Immature natural killer cell (primary cell): Measurements from ENCODE around the gene ST3GAL6. TPM values are rescaled to one million over a fixed set of nuclear protein-coding genes. Genes with fewer than 3 reads are reported as not detected.

ENCODE experiments used
- DNase-seq, 3 donors: peaks; one replicate each; pipeline ENCODE4 v3.0.0; 2022; ENCODE audit warnings: mixed read lengths in 1 of 3
- H3K27ac Mint-ChIP-seq, 6 donors: one replicate each; pipeline ENCODE4 v1.8.0; 2020; ENCODE audit warnings: mixed read lengths in 6 of 6, mild to moderate bottlenecking in 5 of 6, inconsistent platforms in 4 of 6, moderate library complexity in 3 of 6
- H3K27me3 Mint-ChIP-seq, 3 donors: one replicate each; pipeline ENCODE4 v1.8.0; 2020 to 2021; ENCODE audit warnings: low read depth in 3 of 3, mild to moderate bottlenecking in 3 of 3, mixed read lengths in 3 of 3, moderate library complexity in 3 of 3, inconsistent platforms in 1 of 3
- H3K36me3 Mint-ChIP-seq, 3 donors: one replicate each; pipeline ENCODE4 v1.8.0; 2020; ENCODE audit warnings: mixed read lengths in 3 of 3, inconsistent platforms in 2 of 3, mild to moderate bottlenecking in 2 of 3
- H3K4me1 Mint-ChIP-seq, 2 donors: one replicate each; pipeline ENCODE4 v1.8.0; 2020; ENCODE audit warnings: inconsistent platforms in 2 of 2, mild to moderate bottlenecking in 2 of 2, mixed read lengths in 2 of 2, moderate library complexity in 1 of 2
- H3K4me3 Mint-ChIP-seq, 5 donors: one replicate each; pipeline ENCODE4 v1.8.0; 2020; ENCODE audit warnings: mild to moderate bottlenecking in 5 of 5, mixed read lengths in 5 of 5, inconsistent platforms in 3 of 5, moderate library complexity in 3 of 5
- H3K9me3 Mint-ChIP-seq, 6 donors: one replicate each; pipeline ENCODE4 v1.8.0; 2020; ENCODE audit warnings: mild to moderate bottlenecking in 6 of 6, mixed read lengths in 6 of 6, inconsistent platforms in 4 of 6, moderate library complexity in 3 of 6
- polyA plus RNA-seq, 3 donors: library from polyadenylated mRNA; unstranded; fragments of 300-500 nt; fragmentation: Illumina TruSeq; gene quantifications; one replicate each; pipeline ENCODE4 v1.2.3, GENCODE V29; 2021

Gene ST3GAL6
- polyA plus RNA-seq, 3 donors from 2014 or later = 0.57 TPM; not detected in 2

DNA sequence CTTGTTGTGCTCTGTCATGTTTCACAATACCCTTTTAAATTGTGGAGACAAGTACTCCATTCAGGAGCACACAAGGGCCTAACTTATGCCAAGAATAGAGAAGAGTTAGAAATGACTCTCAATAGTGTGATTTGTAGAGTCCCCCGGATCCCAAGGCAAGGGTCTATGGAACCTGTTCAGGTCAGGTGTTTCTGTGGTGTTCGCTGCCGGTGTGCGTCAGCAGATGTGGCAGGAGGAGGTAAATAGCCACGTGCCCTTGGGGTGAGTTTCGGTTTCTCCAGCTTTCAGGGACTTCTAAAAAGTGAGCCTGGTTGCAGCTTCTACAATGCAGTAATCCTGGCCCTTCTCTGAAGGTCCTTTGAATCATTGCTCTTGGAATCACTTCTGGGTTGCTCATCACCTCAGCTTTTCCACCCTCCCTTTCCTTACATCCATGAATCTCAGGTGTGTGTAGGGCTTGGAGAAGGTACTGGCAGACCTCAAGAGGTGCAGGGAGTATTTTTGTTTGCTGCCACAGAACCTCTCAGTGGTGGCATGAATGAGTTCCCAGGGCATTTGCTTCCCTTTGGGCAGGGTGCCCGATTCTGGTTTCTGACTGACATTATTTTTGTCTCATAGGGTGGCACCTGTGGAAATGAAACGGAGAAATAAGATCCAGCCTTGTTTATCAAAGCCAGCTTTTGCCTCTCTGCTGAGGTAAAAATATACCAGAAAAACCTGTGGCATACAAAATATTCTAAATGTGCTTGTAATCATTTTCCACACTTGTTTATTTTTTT lies 7.3 kb downstream of the ST3GAL6 start:
- no peak overlapping the region for H3K27ac Mint-ChIP-seq
- H3K27me3 Mint-ChIP-seq = peaks cover 0 to 2% (median 0%) of the 10 kb centered on the region in 3 donors
- peaks cover 0 to 2% (median 0%) of the 10 kb centered on the region in 6 donors for H3K9me3 Mint-ChIP-seq
- H3K4me1 Mint-ChIP-seq = no peaks in the 10 kb centered on the region
- no peaks in the 10 kb centered on the region for H3K36me3 Mint-ChIP-seq
- peak in 1 of 3 donors; percentile 3 for DNase-seq
- H3K4me3 Mint-ChIP-seq = peak overlapping the region in 1 of 5 donors; percentile 16

DNA sequence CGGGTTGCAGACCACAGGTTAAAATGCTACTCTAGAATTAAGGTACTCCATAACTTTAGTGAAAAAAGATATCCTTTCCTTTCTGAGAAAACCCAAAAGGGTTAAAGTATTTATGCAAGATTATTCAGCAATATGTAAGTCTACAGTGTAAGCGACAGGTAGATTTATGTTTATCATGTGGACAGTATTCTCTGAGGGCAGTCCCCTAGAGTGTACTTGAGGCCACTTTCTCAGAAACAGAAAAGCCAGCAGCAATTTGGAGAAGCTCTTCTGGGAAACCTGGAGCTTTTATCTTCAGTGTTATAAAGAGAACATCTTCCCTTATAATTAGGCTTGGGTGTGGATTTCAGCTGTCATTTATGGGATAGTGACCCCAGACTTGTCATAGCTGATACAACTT lies 8.9 kb downstream of the ST3GAL6 start:
- Mint-ChIP-seq H3K4me1 (no peaks in the 10 kb centered on the region), H3K27ac (no peak overlapping the region), H3K9me3 (peaks cover 0 to 3% (median 0%) of the 10 kb centered on the region in 6 donors), H3K36me3 (no peaks in the 10 kb centered on the region), H3K4me3 (no peak overlapping the region), H3K27me3 (peaks cover 0 to 2% (median 0%) of the 10 kb centered on the region in 3 donors)
- DNase-seq = no peak

DNA sequence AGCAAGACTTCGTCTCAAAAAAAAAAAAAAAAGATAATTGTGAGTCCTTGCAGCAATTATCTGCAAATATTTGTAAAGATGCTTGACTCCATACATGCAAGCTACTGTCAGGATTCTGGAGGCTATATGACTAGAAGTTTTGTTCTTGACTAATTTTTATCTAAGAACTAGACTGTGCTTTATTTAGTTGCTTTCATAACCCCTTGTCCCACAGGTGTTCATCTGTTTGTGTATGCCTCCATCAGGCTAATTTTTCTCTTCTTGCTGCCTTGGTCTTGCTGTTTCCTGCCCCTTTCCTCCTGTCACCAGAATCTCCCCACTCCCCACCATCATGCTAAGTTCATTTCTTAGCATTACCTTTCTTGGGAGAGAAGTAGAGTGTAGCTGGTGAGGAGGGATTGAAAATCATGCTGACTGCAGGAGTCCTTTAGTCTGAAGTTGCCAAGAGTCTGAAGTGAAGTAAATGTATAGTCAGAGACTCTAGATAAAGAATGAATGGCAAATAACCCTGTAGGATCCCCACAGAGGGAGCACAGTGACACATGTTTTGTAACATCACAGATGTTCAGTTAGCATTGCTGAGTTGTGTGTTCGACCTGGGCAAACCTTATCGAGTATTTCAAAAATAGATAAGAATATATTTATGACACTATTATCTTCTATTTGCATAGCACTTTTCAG lies 12.5 kb downstream of the ST3GAL6 start:
- Mint-ChIP-seq H3K27me3 (peaks cover 0 to 2% (median 1%) of the 10 kb centered on the region in 3 donors), H3K36me3 (no peaks in the 10 kb centered on the region), H3K4me3 (no peak overlapping the region), H3K9me3 (peaks cover 0 to 9% (median 0%) of the 10 kb centered on the region in 6 donors), H3K4me1 (peaks cover 0 to 4% of the 10 kb centered on the region in 2 donors), H3K27ac (no peak overlapping the region)
- DNase-seq = no peak

DNA sequence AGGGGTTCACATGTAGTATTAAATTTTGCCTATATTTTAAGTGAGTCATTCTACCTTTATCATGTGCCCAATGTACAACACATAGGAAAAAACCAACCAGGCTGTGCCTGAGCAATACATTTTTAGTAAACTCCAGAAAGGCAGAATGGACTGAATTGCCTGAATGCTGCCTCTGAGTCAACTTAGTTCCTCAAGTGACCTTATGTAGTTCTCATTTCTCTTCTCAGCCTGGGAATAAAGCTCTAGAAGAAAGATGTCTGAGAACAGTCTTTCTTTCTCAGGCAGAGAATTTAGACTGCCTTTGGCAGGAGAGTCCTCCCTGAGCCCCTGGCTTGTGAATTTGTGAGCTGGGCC lies 13.0 kb downstream of the ST3GAL6 start:
- no peak overlapping the region for H3K27ac Mint-ChIP-seq
- H3K9me3 Mint-ChIP-seq = peaks cover 0 to 9% (median 0%) of the 10 kb centered on the region in 6 donors
- no peak overlapping the region for H3K4me3 Mint-ChIP-seq
- peaks cover 0 to 4% of the 10 kb centered on the region in 2 donors for H3K4me1 Mint-ChIP-seq
- peaks cover 0 to 2% (median 1%) of the 10 kb centered on the region in 3 donors for H3K27me3 Mint-ChIP-seq
- no peak for DNase-seq
- no peaks in the 10 kb centered on the region for H3K36me3 Mint-ChIP-seq

DNA sequence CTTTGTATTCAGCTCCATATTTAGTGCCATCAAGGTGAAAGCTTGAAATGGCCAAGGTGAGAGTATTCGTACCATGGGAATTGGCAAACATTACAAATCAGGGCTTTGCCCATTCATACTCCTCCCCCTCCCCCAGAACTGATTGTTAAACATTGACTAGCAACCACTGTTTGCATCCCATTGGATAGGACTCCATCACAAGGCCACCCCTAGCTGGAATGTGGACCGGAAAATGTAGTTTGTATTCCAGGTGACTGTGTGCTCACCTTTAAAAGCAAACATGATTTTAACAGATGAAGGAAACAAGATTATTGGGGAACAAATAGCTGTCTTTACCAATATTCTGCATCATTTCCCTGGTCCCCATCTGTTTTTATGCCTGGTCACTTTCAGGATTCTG lies 14.1 kb downstream of the ST3GAL6 start:
- Mint-ChIP-seq H3K4me3 (no peak overlapping the region), H3K27ac (no peak overlapping the region), H3K9me3 (peaks cover 0 to 9% (median 0%) of the 10 kb centered on the region in 6 donors), H3K27me3 (peaks cover 0 to 2% (median 1%) of the 10 kb centered on the region in 3 donors), H3K4me1 (peaks cover 0 to 4% of the 10 kb centered on the region in 2 donors), H3K36me3 (no peaks in the 10 kb centered on the region)
- DNase-seq = no peak

DNA sequence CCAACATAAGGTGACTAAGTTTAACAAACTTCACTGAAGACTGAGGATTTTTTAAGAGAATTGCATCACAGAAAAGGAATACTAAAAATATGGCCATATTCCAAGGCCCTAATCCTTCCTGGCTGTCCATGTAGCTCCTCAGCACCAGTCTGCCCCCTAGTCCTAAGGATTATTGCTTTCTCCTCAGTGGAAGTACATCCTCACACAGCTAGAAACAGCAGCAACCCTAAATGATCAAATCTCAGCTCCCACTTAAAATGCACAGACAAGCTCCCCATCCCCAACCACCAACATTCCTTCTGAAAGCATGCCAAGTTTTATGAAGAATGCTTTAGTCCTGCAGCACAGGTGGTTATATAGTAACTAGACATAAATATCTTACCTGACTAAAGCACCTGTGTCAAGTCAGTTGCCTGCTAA lies 14.7 kb downstream of the ST3GAL6 start:
- Mint-ChIP-seq H3K36me3 (no peaks in the 10 kb centered on the region), H3K4me3 (no peak overlapping the region), H3K27me3 (peaks cover 0 to 2% (median 1%) of the 10 kb centered on the region in 3 donors), H3K4me1 (peaks cover 0 to 4% of the 10 kb centered on the region in 2 donors), H3K9me3 (peaks cover 0 to 9% (median 0%) of the 10 kb centered on the region in 6 donors), H3K27ac (no peak overlapping the region)
- DNase-seq = no peak

DNA sequence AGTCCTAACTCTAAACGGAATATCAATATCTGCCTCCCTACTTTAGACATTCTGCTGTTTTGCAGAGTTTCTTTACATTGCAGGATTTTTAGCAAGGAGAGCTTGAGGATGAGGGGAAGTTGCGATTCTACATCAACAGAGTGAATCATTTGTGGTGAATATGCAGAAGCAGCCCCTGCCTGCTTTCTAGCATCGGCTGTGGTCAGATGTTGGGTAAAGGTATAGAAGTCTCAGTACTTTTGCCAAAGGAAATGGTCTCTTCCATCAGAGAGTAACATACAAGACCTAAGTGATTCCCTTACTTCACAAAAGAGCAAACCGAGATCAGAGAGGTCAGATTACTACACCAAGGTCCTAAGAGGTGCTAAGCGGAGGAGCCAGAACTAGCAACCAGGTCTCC lies 15.2 kb downstream of the ST3GAL6 start:
- Mint-ChIP-seq H3K27me3 (peaks cover 0 to 2% (median 1%) of the 10 kb centered on the region in 3 donors), H3K36me3 (no peaks in the 10 kb centered on the region), H3K4me3 (no peak overlapping the region), H3K4me1 (peaks cover 0 to 4% of the 10 kb centered on the region in 2 donors), H3K27ac (no peak overlapping the region), H3K9me3 (peaks cover 0 to 9% (median 0%) of the 10 kb centered on the region in 6 donors)
- DNase-seq = no peak

DNA sequence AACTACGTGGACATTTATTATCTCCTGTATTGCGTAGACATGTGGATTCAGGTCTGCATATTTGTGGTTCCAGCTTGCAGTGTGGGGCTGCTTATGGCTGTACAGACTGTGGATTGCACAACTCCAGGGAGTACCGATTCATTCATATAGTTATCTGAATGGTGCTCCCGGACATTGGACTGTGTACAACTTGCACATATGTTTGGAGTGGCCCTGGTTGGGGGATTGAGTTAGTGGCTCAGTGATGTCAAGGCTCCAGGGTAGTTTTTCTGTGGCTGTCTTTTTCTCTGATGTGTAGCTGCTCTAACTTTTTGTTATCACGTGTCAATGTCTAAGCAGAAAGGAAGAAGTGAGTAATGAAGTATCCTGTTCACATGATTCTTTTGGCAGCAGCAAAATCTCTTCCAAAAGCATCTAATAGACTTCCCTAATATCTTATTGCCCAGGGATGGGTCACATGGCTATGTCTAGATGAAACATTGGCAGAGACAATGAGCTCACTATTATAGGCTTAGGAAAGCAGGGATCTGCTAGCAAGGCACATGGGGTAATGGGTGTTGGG lies 15.8 kb downstream of the ST3GAL6 start:
- no peak for DNase-seq
- Mint-ChIP-seq H3K4me3 (no peak overlapping the region), H3K27ac (no peak overlapping the region), H3K9me3 (peaks cover 0 to 9% (median 0%) of the 10 kb centered on the region in 6 donors), H3K36me3 (no peaks in the 10 kb centered on the region), H3K27me3 (peaks cover 0 to 2% (median 1%) of the 10 kb centered on the region in 3 donors), H3K4me1 (peaks cover 0 to 4% of the 10 kb centered on the region in 2 donors)

DNA sequence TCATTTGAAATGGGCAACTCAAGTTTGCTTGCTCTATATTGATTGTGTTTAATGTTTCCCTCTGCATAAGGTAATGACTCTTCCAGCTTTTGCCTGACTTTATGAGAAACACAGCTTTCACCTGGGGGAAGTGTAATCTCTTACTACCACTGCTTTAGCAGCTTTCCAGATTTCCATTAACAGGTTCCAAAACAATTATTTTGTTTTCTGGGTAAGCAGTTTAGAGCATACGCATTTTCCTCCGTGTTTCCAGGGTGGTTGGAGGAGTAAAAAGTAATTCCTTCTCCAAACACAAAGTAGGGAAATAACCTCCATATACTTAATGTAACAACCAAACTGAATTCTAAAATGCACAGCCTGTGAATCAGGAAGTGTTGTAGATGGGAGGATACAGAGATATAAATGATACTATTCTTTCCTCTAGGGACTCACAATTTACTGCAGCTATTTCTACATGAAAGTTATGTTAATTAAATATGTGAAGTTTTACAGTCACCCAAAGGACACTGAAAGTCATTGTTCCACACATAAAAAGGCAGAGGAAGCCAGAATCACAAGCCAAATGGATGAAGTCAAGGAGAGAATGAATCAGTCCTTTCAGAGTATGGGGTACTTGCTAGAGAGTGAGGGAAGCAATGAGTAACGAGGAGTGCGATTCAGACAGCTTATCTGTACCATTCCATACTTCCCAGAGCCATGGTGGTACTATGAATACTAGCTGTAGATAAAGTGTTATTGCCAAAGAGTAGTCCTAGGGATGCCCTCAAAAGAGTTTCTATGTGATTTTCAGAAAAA lies 16.6 kb downstream of the ST3GAL6 start:
- Mint-ChIP-seq H3K4me1 (peaks cover 0 to 4% of the 10 kb centered on the region in 2 donors), H3K9me3 (peaks cover 0 to 9% (median 0%) of the 10 kb centered on the region in 6 donors), H3K27me3 (peaks cover 0 to 2% (median 1%) of the 10 kb centered on the region in 3 donors), H3K27ac (no peak overlapping the region), H3K36me3 (no peaks in the 10 kb centered on the region), H3K4me3 (no peak overlapping the region)
- no peak for DNase-seq

DNA sequence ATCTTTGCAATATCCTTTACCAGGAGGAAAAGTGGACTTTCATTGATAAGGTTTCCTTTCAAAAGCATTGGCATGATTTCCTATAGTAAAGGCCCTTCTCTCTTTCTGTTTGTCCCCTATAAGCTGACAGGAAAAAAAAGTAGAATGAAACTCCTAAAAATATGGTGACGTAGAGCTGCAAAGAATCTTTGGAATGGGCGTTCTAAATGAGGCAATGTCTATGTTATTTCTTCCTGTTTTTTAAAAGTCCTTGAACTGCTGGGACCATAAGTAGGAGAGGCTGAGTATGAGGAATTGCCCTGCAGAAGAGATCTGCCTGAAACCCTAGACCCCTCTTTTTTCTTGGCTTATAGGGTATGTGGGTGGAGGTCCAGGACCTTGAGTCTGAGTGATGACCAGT lies 17.2 kb downstream of the ST3GAL6 start:
- Mint-ChIP-seq H3K27me3 (peaks cover 0 to 2% (median 0%) of the 10 kb centered on the region in 3 donors), H3K9me3 (peaks cover 0 to 9% (median 0%) of the 10 kb centered on the region in 6 donors), H3K4me1 (peaks cover 0 to 4% of the 10 kb centered on the region in 2 donors), H3K4me3 (no peak overlapping the region), H3K36me3 (no peaks in the 10 kb centered on the region), H3K27ac (no peak overlapping the region)
- DNase-seq = no peak

DNA sequence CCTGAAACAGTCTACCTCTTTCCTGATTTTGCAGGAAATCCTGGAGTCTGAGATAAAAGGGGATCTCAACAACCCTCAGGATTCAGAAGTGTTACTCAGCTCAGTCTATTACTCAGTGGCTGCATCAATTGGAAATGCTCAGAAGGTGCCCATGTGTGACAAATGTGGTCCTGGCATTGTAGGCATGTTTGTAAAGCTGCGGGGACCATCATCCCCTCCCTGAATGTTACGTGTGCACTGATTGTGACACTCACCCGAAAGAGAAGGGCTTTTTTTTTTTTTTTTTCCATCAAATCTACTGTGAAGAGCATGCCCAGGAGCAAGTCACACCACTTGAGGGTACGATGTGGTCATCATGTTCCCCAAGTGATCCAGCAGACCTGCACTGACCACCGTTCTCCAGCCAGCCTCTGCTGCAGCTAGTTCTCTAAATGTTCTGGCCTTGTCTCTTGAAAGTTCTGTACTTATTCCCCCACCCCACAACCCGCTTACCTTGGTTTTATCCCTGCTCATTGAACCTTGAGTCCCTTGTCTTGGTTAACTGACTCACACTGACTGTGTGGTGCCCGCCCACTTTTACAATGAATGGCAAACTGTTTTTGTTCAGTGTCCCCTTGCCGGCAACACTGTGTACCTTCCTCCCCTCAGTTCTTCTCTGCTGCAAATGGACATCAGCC lies 19.8 kb downstream of the ST3GAL6 start:
- Mint-ChIP-seq H3K4me3 (no peak overlapping the region), H3K4me1 (peaks cover 0 to 4% of the 10 kb centered on the region in 2 donors), H3K27ac (no peak overlapping the region), H3K36me3 (no peaks in the 10 kb centered on the region), H3K9me3 (peaks cover 0 to 4% (median 0%) of the 10 kb centered on the region in 6 donors), H3K27me3 (peaks cover 0 to 2% (median 0%) of the 10 kb centered on the region in 3 donors)
- DNase-seq = no peak

DNA sequence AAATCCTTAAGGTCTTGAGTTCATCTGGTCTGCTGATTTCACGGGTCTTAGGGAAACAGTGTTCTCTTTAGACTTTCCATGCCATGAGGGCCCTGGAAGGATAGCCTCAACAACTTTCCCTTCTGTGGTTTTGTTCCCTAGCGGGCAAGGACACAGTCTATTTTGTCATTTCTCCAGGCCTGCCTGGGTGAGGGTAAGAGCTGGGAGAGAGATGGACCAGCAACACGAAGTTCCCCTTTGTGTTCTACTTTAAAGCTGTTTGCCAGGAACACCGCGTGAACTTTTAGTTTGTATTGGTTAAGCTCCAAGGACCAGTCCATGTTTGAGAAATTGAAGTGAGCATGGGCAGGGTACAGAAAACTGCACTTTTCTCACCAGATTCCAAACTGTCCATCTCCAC lies 20.9 kb downstream of the ST3GAL6 start:
- peaks cover 0 to 3% (median 0%) of the 10 kb centered on the region in 6 donors for H3K9me3 Mint-ChIP-seq
- no peaks in the 10 kb centered on the region for H3K36me3 Mint-ChIP-seq
- H3K4me1 Mint-ChIP-seq = no peaks in the 10 kb centered on the region
- no peak overlapping the region for H3K4me3 Mint-ChIP-seq
- no peak for DNase-seq
- no peak overlapping the region for H3K27ac Mint-ChIP-seq
- H3K27me3 Mint-ChIP-seq = peaks cover 0 to 1% (median 0%) of the 10 kb centered on the region in 3 donors
